ENCODE measurements around the gene ZNF500.

- TF ChIP-seq ATF3 (IDR thresholded peaks at IDR 0.05; ENCODE audit: borderline replicate concordance, extremely low read depth, low read depth, low read length) (no peak), GATAD2B (conservative IDR thresholded peaks at IDR 0.05; ENCODE audit: low read depth) (no peak), EP300 (IDR thresholded peaks at IDR 0.05; ENCODE audit: borderline replicate concordance in 1 of 2, control insufficient read depth in 1 of 2, low read depth in 2 of 2, low read length in 2 of 2) (no peak), SUZ12 (IDR thresholded peaks at IDR 0.05; ENCODE audit: unreplicated experiment) (no peak), POLR2A (IDR thresholded peaks at IDR 0.05; ENCODE audit: low read depth, low read length) (no peak), YY1 (IDR thresholded peaks at IDR 0.05; ENCODE audit: low read depth, low read length) (no peak)
- TF ChIP-seq, protein P1, sequence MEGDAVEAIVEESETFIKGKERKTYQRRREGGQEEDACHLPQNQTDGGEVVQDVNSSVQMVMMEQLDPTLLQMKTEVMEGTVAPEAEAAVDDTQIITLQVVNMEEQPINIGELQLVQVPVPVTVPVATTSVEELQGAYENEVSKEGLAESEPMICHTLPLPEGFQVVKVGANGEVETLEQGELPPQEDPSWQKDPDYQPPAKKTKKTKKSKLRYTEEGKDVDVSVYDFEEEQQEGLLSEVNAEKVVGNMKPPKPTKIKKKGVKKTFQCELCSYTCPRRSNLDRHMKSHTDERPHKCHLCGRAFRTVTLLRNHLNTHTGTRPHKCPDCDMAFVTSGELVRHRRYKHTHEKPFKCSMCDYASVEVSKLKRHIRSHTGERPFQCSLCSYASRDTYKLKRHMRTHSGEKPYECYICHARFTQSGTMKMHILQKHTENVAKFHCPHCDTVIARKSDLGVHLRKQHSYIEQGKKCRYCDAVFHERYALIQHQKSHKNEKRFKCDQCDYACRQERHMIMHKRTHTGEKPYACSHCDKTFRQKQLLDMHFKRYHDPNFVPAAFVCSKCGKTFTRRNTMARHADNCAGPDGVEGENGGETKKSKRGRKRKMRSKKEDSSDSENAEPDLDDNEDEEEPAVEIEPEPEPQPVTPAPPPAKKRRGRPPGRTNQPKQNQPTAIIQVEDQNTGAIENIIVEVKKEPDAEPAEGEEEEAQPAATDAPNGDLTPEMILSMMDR (IDR thresholded peaks at IDR 0.05 in 2 of 3, conservative IDR thresholded peaks at IDR 0.05 in 1 of 3; ENCODE audit: control insufficient read depth in 2 of 3, extremely low read depth in 1 of 3, insufficient read depth in 1 of 3, low read depth in 3 of 3, low read length in 3 of 3) = no peak
Observed at GRCh38 chr16:4787068-4787467, 20.1 kb upstream of the ZNF500 start.
